ENCODE measurements around the gene BOD1L2.

GRCh38 chr18:57142324-57142723 lies 4.6 kb upstream of the BOD1L2 start:
- TF ChIP-seq CSRNP3 (CRISPR knock-in tag; IDR thresholded peaks at IDR 0.05) (no peak), ZC3H10 (CRISPR knock-in tag; IDR thresholded peaks at IDR 0.05) (no peak)
